OCI-LY7 (cell line): ENCODE data around the gene ALLC.

Experiments used
- CTCF ChIP-seq: fragments of 200-600 bp; sonication (generic); conservative IDR thresholded peaks from 2 replicates; pipeline ENCODE4 v1.5.1; 2014; ENCODE audit warnings: mild to moderate bottlenecking, antibody characterized with exemption, low read length, moderate library complexity, mixed read lengths
- EZH2phosphoT487 ChIP-seq: fragments of 200-600 bp; sonication (generic); IDR thresholded peaks from 2 replicates; pipeline ENCODE4 v1.6.1; 2018; ENCODE audit warnings: low read depth, borderline replicate concordance, mild to moderate bottlenecking, mixed run types, antibody characterized with exemption, low read length, moderate library complexity, mixed read lengths

GRCh38 chr2:3689998-3690748 lies 32.2 kb downstream of the ALLC start:
- no peak for TF ChIP-seq CTCF
- no peak for TF ChIP-seq EZH2phosphoT487
